A549 (cell line): ENCODE measurements around the gene KIAA1614. TPM values are rescaled to one million over a fixed set of nuclear protein-coding genes. Genes with fewer than 3 reads are reported as not detected.
A peak's percentile ranks its signal among the peaks of the same experiment; 100 is the strongest.

Experiments used
- ATAC-seq, 2 experiments: fragments of 200-7000 bp in 1 of 2; fragments of >200 bp in 1 of 2; cut with Nextera tagmentation in 1 of 2; cut with Tn5 transposase in 1 of 2; 3 replicates each; pipeline versions ENCODE4 v1.8.0 to v1.9.1; 2018 to 2020; ENCODE audit warnings: mild to moderate bottlenecking in 1 of 2, moderate library complexity in 1 of 2
- CTCF ChIA-PET: fragments of 300-600 bp; sonication (Branson Sonifier 250); formaldehyde crosslinking; extraction: SDS; loops from one replicate; lab custom pipeline; 2021; ENCODE audit warnings: antibody characterized with exemption, inconsistent platforms; lab: Yijun Ruan, JAX
- POLR2A ChIA-PET: fragments of 350-600 bp; formaldehyde crosslinking; extraction: SDS; loops from one replicate; lab custom pipeline; 2021; ENCODE audit warnings: antibody characterized with exemption, inconsistent platforms; lab: Yijun Ruan, JAX
- DNase-seq, 2 experiments: peaks; one replicate each; pipeline versions ENCODE4 v3.0.0 to v3.0.0-alpha.2; 2011 to 2016; ENCODE audit warnings: low read depth in 1 of 2, low spot score in 1 of 2
- FAIRE-seq: peaks from 2 replicates; lab custom pipeline; 2011; peaks lifted over from hg19 to GRCh38; lab: Jason Lieb, UNC
- H3K27ac ChIP-seq, 2 experiments: fragments of >200 bp; sonication (Bioruptor Twin); formaldehyde crosslinking; 3 replicates each; pipeline ENCODE4 v1.5.1; 2016 to 2017
- H3K4me1 ChIP-seq: fragments of >200 bp; sonication (Bioruptor Twin); formaldehyde crosslinking; 3 replicates; pipeline ENCODE4 v1.6.1; 2016
- H3K4me2 ChIP-seq: fragments of >200 bp; sonication (Bioruptor Twin); formaldehyde crosslinking; 3 replicates; pipeline ENCODE4 v1.6.1; 2016
- H3K4me3 ChIP-seq: fragments of >200 bp; sonication (Bioruptor Twin); formaldehyde crosslinking; 3 replicates; pipeline ENCODE4 v1.5.1; 2016
- H3K9me3 ChIP-seq: fragments of >200 bp; sonication (Bioruptor Twin); formaldehyde crosslinking; 3 replicates; pipeline ENCODE4 v1.6.1; 2016
- ATOH8 ChIP-seq: fragments of 250-450 bp; sonication (Bioruptor Pico); IDR thresholded peaks from 2 replicates; pipeline ENCODE4 v1.5.0; 2020; ENCODE audit warnings: low read depth, mild to moderate bottlenecking, moderate library complexity
- CHD4 ChIP-seq: fragments of 200-600 bp; sonication (generic); IDR thresholded peaks from 2 replicates; pipeline ENCODE4 v1.6.1; 2016; ENCODE audit warnings: antibody characterized with exemption, mild to moderate bottlenecking, borderline replicate concordance
- E2F6 ChIP-seq: IDR thresholded peaks from 2 replicates; pipeline ENCODE4 v1.6.1; 2012; ENCODE audit warnings: low read depth, borderline replicate concordance
- EHF ChIP-seq: fragments of 250-450 bp; sonication (Bioruptor Pico); IDR thresholded peaks from 2 replicates; pipeline ENCODE4 v1.5.0; 2020; ENCODE audit warnings: mild to moderate bottlenecking
- ESRRA ChIP-seq: fragments of 150-350 bp; IDR thresholded peaks from 2 replicates; pipeline ENCODE4 v1.6.1; 2014; ENCODE audit warnings: mild to moderate bottlenecking, low read length, borderline replicate concordance
- FOSL2 ChIP-seq, 2 experiments: fragments of 450-650 bp in 1 of 2; fragments of >200 bp in 1 of 2; sonication (Bioruptor Twin) in 1 of 2; formaldehyde crosslinking; IDR thresholded peaks; 2 replicates each; pipeline versions ENCODE4 v1.5.0 to v1.6.1; 2016 to 2020; ENCODE audit warnings: mild to moderate bottlenecking in 1 of 2, moderate library complexity in 1 of 2
- FOXS1 ChIP-seq: fragments of 250-450 bp; sonication (Bioruptor Pico); IDR thresholded peaks from 2 replicates; pipeline ENCODE4 v1.5.0; 2020; ENCODE audit warnings: mild to moderate bottlenecking, moderate library complexity
- HDAC2 ChIP-seq: fragments of 200-600 bp; sonication (generic); IDR thresholded peaks from 2 replicates; pipeline ENCODE4 v1.6.1; 2016
- HEYL ChIP-seq: fragments of 250-450 bp; sonication (Bioruptor Pico); IDR thresholded peaks from 2 replicates; pipeline ENCODE4 v1.8.0; 2021; ENCODE audit warnings: mild to moderate bottlenecking, moderate library complexity
- HOXA7 ChIP-seq: fragments of 250-450 bp; sonication (Bioruptor Pico); IDR thresholded peaks from 2 replicates; pipeline ENCODE4 v1.5.0; 2020; ENCODE audit warnings: mild to moderate bottlenecking, moderate library complexity
- HOXB5 ChIP-seq: fragments of 250-450 bp; sonication (Bioruptor Pico); IDR thresholded peaks from 2 replicates; pipeline ENCODE4 v1.5.0; 2020; ENCODE audit warnings: mild to moderate bottlenecking, moderate library complexity
- KDM1A ChIP-seq: fragments of 200-600 bp; sonication (generic); IDR thresholded peaks from 2 replicates; pipeline ENCODE4 v1.6.1; 2016; ENCODE audit warnings: low read depth, mild to moderate bottlenecking
- KDM5A ChIP-seq: fragments of 200-600 bp; sonication (generic); IDR thresholded peaks from 2 replicates; pipeline ENCODE4 v1.6.1; 2016; ENCODE audit warnings: antibody characterized with exemption, mild to moderate bottlenecking
- PBX3 ChIP-seq: IDR thresholded peaks from 2 replicates; pipeline ENCODE4 v1.6.1; 2012
- RAD21 ChIP-seq, 2 experiments: fragments of >200 bp in 1 of 2; sonication (Bioruptor Twin) in 1 of 2; formaldehyde crosslinking in 1 of 2; IDR thresholded peaks in 1 of 2; conservative IDR thresholded peaks in 1 of 2; 2 replicates in 1 of 2; 3 replicates in 1 of 2; pipeline ENCODE4 v1.6.1; 2012 to 2018; ENCODE audit warnings: inconsistent platforms in 1 of 2
- REST ChIP-seq: fragments of 200-600 bp; sonication (generic); IDR thresholded peaks from 2 replicates; pipeline ENCODE4 v1.6.1; 2016; ENCODE audit warnings: antibody characterized with exemption, mild to moderate bottlenecking, moderate library complexity
- RNF2 ChIP-seq: fragments of 200-600 bp; sonication (generic); IDR thresholded peaks from 2 replicates; pipeline ENCODE4 v1.6.1; 2016; ENCODE audit warnings: low read depth, mild to moderate bottlenecking, antibody characterized with exemption, moderate library complexity, borderline replicate concordance
- SREBF2 ChIP-seq: fragments of 450-650 bp; IDR thresholded peaks from 2 replicates; pipeline ENCODE4 v1.6.1; 2014; ENCODE audit warnings: mild to moderate bottlenecking, moderate library complexity
- USF2 ChIP-seq: fragments of 450-650 bp; IDR thresholded peaks from 2 replicates; pipeline ENCODE4 v1.6.1; 2014; ENCODE audit warnings: antibody characterized with exemption
- WGBS: methylation state at CpG from one replicate; pipeline ENCODE4 v1.1.6; 2017; ENCODE audit errors: missing lambda C conversion rate; 5-methylcytosine and 5-hydroxymethylcytosine counted together
- polyA plus RNA-seq, 4 experiments: library from polyadenylated mRNA; depleted of rRNA in 3 of 4; stranded (reverse); fragments of >200 nt; fragmentation: RNase III in 1 of 4; extraction: RNeasy Plus Mini Kit Qiagen cat#74134 plus additional on column Dnase treatment in 1 of 4; gene quantifications; 2 replicates in 3 of 4; 3 replicates in 1 of 4; pipeline ENCODE4 v1.2.3, GENCODE V29; 2011 to 2017

The KIAA1614 gene
- polyA plus RNA-seq, 2 of the 4 experiments (the other 2 are of a cell fraction), result 0.25 to 0.84 TPM

GRCh38 chr1:180933141-180933540 is 20.4 kb downstream of the KIAA1614 start:
- Histone ChIP-seq H3K4me1 (no peaks in the 10 kb centered on the region), H3K27ac (no peak overlapping the region), H3K4me2 (no peak overlapping the region), H3K4me3 (no peak overlapping the region), H3K9me3 (no peaks in the 10 kb centered on the region)
- no peak for DNase-seq
- POLR2A ChIA-PET, result no interaction called here
- peak in 1 of 2 experiments; percentile 14; a peak in 1 of 6 replicates for ATAC-seq
- TF ChIP-seq REST (no peak), HOXA7 (no peak), FOXS1 (CRISPR knock-in tag) (no peak), E2F6 (no peak), CHD4 (no peak), ATOH8 (CRISPR knock-in tag) (no peak), ESRRA (no peak), HEYL (CRISPR knock-in tag) (no peak), RNF2 (no peak), KDM1A (no peak), SREBF2 (no peak), USF2 (no peak), RAD21 (conservative IDR thresholded peaks at IDR 0.05 in 1 of 2, IDR thresholded peaks at IDR 0.05 in 1 of 2) (no peak), PBX3 (no peak), FOSL2 (IDR thresholded peaks at IDR 0.05) (no peak), FOSL2 (CRISPR knock-in tag; IDR thresholded peaks at IDR 0.05) (no peak), HDAC2 (no peak), KDM5A (no peak), HOXB5 (no peak)
- no peak for FAIRE-seq
- CTCF ChIA-PET, result no interaction called here

GRCh38 chr1:180934563-180934962 is 21.9 kb downstream of the KIAA1614 start:
- Histone ChIP-seq H3K27ac (no peak overlapping the region), H3K4me3 (no peak overlapping the region), H3K4me2 (no peak overlapping the region), H3K4me1 (no peaks in the 10 kb centered on the region), H3K9me3 (no peaks in the 10 kb centered on the region)
- FAIRE-seq, result no peak
- POLR2A ChIA-PET, result no interaction called here
- ATAC-seq, result no peak
- no peak for TF ChIP-seq EHF
- DNase-seq, result no peak
- WGBS, result 92% methylated on average over 7 of the region's 7 CpGs
- CTCF ChIA-PET, result no interaction called here
